Neural cell (in vitro differentiated cells): ENCODE data around the gene ZBTB48. TPM values are rescaled to one million over a fixed set of nuclear protein-coding genes. Genes with fewer than 3 reads are reported as not detected.

ENCODE experiments used
- H2AFZ ChIP-seq: fragments of 200-600, 300-800 bp; sonication (generic), shearing (Covaris generic); 2 replicates; pipeline ENCODE4 v1.6.0; 2014; ENCODE audit warnings: low read depth, mild to moderate bottlenecking, antibody characterized with exemption, low read length, moderate library complexity
- H3F3A ChIP-seq: fragments of 200-600 bp; shearing (Covaris generic); 2 replicates; pipeline ENCODE4 v1.6.1; 2016; ENCODE audit warnings: mild to moderate bottlenecking, moderate library complexity, mixed read lengths, antibody characterized with exemption, low read length; ENCODE audit not compliant: insufficient read depth, poor library complexity, severe bottlenecking
- H3K27ac ChIP-seq: fragments of 200-600, 300-800 bp; sonication (generic), shearing (Covaris generic); 2 replicates; pipeline ENCODE4 v1.5.1; 2014; ENCODE audit warnings: mild to moderate bottlenecking, low read length, moderate library complexity
- H3K27me3 ChIP-seq: fragments of 300-800, 200-600 bp; sonication (generic), shearing (Covaris generic); 2 replicates; pipeline ENCODE4 v1.6.0; 2014; ENCODE audit warnings: mild to moderate bottlenecking, low read depth, low read length, moderate library complexity; ENCODE audit not compliant: insufficient read depth
- H3K36me3 ChIP-seq: fragments of 300-800, 200-600 bp; sonication (generic), shearing (Covaris generic); 2 replicates; pipeline ENCODE4 v1.5.1; 2014; ENCODE audit warnings: mild to moderate bottlenecking, antibody characterized with exemption, low read length, moderate library complexity; ENCODE audit not compliant: insufficient read depth
- H3K4me2 ChIP-seq: fragments of 300-800, 200-600 bp; sonication (generic), shearing (Covaris generic); 2 replicates; pipeline ENCODE4 v1.6.0; 2014; ENCODE audit warnings: mild to moderate bottlenecking, low read length
- H3K4me3 ChIP-seq: fragments of 300-800, 200-600 bp; sonication (generic), shearing (Covaris generic); 2 replicates; pipeline ENCODE4 v1.5.1; 2014; ENCODE audit warnings: mild to moderate bottlenecking, low read length, moderate library complexity
- H3K79me2 ChIP-seq: fragments of 200-600 bp; shearing (Covaris generic); replicated peaks from 2 replicates; pipeline ENCODE4 v1.6.0; 2014; ENCODE audit warnings: mild to moderate bottlenecking, low read length, moderate library complexity; ENCODE audit not compliant: insufficient read depth
- H3K9ac ChIP-seq: fragments of 300-800, 200-600 bp; sonication (generic), shearing (Covaris generic); 2 replicates; pipeline ENCODE4 v1.6.1; 2016; ENCODE audit warnings: mild to moderate bottlenecking, low read length, mixed read lengths
- H3K9me2 ChIP-seq: fragments of 200-600 bp; shearing (Covaris generic); 2 replicates; pipeline ENCODE4 v1.6.1; 2016; ENCODE audit warnings: mild to moderate bottlenecking, low read length, mixed read lengths; ENCODE audit not compliant: insufficient read depth
- H3K9me3 ChIP-seq: fragments of 200-600, 300-800 bp; sonication (generic), shearing (Covaris generic); 2 replicates; pipeline ENCODE4 v1.6.1; 2016; ENCODE audit warnings: mild to moderate bottlenecking, mixed run types, low read length, moderate library complexity, mixed read lengths
- H4K20me1 ChIP-seq: fragments of 200-600 bp; shearing (Covaris generic); 2 replicates; pipeline ENCODE4 v1.6.1; 2016; ENCODE audit warnings: mild to moderate bottlenecking, mixed run types; ENCODE audit not compliant: insufficient read depth
- EP300 ChIP-seq: fragments of 450-650 bp; conservative IDR thresholded peaks from 2 replicates; pipeline ENCODE4 v1.6.1; 2014; ENCODE audit warnings: antibody characterized with exemption, mild to moderate bottlenecking, moderate library complexity; ENCODE audit not compliant: poor library complexity, severe bottlenecking
- EZH2 ChIP-seq: fragments of 200-600, 300-800 bp; shearing (Covaris generic), sonication (generic); IDR thresholded peaks from 2 replicates; pipeline ENCODE4 v1.6.1; 2014; ENCODE audit warnings: antibody characterized with exemption, low read length, borderline replicate concordance, mild to moderate bottlenecking; ENCODE audit not compliant: insufficient read depth, poor library complexity, severe bottlenecking
- MXI1 ChIP-seq: fragments of 450-650 bp; conservative IDR thresholded peaks from 2 replicates; pipeline ENCODE4 v1.6.1; 2014; ENCODE audit warnings: antibody characterized with exemption, mild to moderate bottlenecking; ENCODE audit not compliant: poor library complexity, severe bottlenecking
- POLR2AphosphoS5 ChIP-seq: IDR thresholded peaks from 2 replicates; pipeline ENCODE4 v1.6.1; 2012
- RAD21 ChIP-seq: fragments of 450-650 bp; conservative IDR thresholded peaks from 2 replicates; pipeline ENCODE4 v1.6.1; 2014; ENCODE audit warnings: antibody characterized with exemption, mild to moderate bottlenecking, moderate library complexity
- SMC3 ChIP-seq: fragments of 450-650 bp; conservative IDR thresholded peaks from 2 replicates; pipeline ENCODE4 v1.6.1; 2014; ENCODE audit warnings: antibody characterized with exemption, mild to moderate bottlenecking, moderate library complexity; ENCODE audit not compliant: poor library complexity
- TAF1 ChIP-seq: IDR thresholded peaks from 2 replicates; pipeline ENCODE4 v1.6.1; 2012; ENCODE audit warnings: low read depth
- polyA plus RNA-seq: library from polyadenylated mRNA; depleted of rRNA; stranded (reverse); fragments of >200 nt; gene quantifications from 2 replicates; pipeline ENCODE4 v1.2.3, GENCODE V29; 2014
- TF ChIP-seq, protein P1 (sequence below): fragments of 450-650 bp; IDR thresholded peaks from 2 replicates; pipeline ENCODE4 v1.5.1; 2014; ENCODE audit warnings: antibody characterized with exemption, mild to moderate bottlenecking, moderate library complexity; ENCODE audit not compliant: poor library complexity, severe bottlenecking
- TF ChIP-seq, protein P2 (sequence below): IDR thresholded peaks from 2 replicates; pipeline ENCODE4 v1.6.1; 2012; ENCODE audit warnings: borderline replicate concordance

Gene ZBTB48
- polyA plus RNA-seq, 1 donor from 2014 or later: 48.2 TPM

DNA sequence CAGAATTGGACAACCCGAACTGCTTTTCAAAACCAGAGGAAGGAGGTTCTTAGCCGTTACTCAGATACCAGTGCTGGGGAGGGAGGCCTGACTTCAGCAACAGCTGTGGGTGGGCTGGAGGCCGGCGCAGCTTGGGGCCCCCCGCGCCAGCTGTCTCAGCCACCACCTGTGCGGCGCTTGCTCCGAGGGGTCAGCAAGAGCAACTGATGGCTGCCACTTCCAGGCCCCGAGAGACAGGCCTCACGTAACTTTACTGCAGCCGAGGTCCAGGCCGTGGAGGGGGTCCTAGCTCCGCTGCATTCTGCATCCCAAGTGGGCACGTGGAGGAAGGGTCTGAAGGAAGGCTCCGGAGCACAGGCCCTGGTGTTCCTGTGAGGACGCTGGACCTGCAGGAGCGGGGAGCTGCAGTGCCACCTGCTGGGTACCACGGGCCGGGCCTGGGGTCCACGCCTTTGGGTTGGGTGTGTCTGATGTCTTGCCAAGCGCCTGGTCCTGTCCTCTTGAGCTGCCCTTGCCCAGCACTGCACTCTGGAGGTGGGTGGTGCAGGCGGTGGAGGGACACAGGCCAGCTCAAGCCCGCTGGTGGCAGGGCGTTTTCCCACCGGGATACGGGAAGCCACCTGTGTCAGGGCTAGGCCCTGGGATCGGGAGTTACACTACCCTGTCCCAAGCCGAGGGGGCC, 54.7 kb downstream of the ZBTB48 start:
- H3K4me2 ChIP-seq: no peak overlapping the region
- H3K4me3 ChIP-seq: no peak overlapping the region
- H2AFZ ChIP-seq: no peak overlapping the region
- H3K9ac ChIP-seq: no peak overlapping the region
- H3K79me2 ChIP-seq: no peaks in the 10 kb centered on the region
- no peaks in the 10 kb centered on the region for H3F3A ChIP-seq
- H4K20me1 ChIP-seq: no peaks in the 10 kb centered on the region
- TF ChIP-seq, protein P1, sequence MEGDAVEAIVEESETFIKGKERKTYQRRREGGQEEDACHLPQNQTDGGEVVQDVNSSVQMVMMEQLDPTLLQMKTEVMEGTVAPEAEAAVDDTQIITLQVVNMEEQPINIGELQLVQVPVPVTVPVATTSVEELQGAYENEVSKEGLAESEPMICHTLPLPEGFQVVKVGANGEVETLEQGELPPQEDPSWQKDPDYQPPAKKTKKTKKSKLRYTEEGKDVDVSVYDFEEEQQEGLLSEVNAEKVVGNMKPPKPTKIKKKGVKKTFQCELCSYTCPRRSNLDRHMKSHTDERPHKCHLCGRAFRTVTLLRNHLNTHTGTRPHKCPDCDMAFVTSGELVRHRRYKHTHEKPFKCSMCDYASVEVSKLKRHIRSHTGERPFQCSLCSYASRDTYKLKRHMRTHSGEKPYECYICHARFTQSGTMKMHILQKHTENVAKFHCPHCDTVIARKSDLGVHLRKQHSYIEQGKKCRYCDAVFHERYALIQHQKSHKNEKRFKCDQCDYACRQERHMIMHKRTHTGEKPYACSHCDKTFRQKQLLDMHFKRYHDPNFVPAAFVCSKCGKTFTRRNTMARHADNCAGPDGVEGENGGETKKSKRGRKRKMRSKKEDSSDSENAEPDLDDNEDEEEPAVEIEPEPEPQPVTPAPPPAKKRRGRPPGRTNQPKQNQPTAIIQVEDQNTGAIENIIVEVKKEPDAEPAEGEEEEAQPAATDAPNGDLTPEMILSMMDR: peak; percentile 28
- no peak for TF ChIP-seq EP300
- no peak for TF ChIP-seq POLR2AphosphoS5
- H3K36me3 ChIP-seq: no peaks in the 10 kb centered on the region
- no peaks in the 10 kb centered on the region for H3K9me3 ChIP-seq
- no peak overlapping the region for H3K27ac ChIP-seq
- H3K27me3 ChIP-seq: no peaks in the 10 kb centered on the region
- no peaks in the 10 kb centered on the region for H3K9me2 ChIP-seq

DNA sequence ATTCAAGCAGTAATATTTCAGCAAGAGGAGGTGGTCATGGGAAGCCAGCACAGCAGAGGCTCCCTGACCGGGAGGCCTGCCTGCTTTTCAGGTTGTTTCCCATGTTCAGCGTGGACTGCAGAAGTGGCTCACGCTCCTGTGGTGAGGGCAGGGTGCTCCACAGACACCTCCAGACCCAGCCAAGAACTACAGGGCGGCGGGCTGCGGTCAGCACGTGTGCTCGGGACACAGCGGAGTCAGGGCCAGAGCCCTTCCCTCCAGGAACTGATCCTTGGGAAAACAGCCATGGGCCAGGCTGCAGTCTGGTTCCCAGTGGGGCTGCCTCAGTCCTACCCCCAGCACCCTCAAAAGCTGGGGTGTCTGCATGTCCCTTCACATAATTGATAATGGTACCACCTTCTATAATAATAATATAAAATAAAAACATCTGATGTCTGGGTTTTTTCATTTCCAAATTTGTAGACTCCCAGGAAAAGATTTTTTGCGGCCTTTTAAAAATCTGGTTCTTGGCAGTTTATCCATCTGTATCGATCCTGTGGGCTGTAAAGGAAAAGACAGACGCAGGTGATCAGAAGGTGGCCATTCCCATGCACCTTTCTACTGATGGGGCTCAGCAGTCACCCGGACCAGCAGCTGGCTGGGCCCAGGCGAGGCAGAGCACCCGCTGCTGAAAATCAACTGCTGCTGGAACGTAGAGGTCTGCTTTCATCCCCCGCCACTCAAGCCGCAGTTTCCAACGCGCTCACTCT, 55.5 kb downstream of the ZBTB48 start:
- no peak overlapping the region for H3K4me3 ChIP-seq
- no peak overlapping the region for H3K4me2 ChIP-seq
- H3K9me2 ChIP-seq: no peaks in the 10 kb centered on the region
- H3F3A ChIP-seq: no peaks in the 10 kb centered on the region
- no peaks in the 10 kb centered on the region for H3K9me3 ChIP-seq
- H3K36me3 ChIP-seq: no peaks in the 10 kb centered on the region
- no peaks in the 10 kb centered on the region for H3K27me3 ChIP-seq
- no peaks in the 10 kb centered on the region for H3K79me2 ChIP-seq
- no peak overlapping the region for H3K27ac ChIP-seq
- TF ChIP-seq RAD21 (no peak), MXI1 (no peak), EZH2 (no peak), POLR2AphosphoS5 (no peak), TAF1 (no peak), EP300 (no peak), SMC3 (no peak)
- TF ChIP-seq, protein P2, sequence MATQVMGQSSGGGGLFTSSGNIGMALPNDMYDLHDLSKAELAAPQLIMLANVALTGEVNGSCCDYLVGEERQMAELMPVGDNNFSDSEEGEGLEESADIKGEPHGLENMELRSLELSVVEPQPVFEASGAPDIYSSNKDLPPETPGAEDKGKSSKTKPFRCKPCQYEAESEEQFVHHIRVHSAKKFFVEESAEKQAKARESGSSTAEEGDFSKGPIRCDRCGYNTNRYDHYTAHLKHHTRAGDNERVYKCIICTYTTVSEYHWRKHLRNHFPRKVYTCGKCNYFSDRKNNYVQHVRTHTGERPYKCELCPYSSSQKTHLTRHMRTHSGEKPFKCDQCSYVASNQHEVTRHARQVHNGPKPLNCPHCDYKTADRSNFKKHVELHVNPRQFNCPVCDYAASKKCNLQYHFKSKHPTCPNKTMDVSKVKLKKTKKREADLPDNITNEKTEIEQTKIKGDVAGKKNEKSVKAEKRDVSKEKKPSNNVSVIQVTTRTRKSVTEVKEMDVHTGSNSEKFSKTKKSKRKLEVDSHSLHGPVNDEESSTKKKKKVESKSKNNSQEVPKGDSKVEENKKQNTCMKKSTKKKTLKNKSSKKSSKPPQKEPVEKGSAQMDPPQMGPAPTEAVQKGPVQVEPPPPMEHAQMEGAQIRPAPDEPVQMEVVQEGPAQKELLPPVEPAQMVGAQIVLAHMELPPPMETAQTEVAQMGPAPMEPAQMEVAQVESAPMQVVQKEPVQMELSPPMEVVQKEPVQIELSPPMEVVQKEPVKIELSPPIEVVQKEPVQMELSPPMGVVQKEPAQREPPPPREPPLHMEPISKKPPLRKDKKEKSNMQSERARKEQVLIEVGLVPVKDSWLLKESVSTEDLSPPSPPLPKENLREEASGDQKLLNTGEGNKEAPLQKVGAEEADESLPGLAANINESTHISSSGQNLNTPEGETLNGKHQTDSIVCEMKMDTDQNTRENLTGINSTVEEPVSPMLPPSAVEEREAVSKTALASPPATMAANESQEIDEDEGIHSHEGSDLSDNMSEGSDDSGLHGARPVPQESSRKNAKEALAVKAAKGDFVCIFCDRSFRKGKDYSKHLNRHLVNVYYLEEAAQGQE: no peak
- TF ChIP-seq, protein P1: no peak
- H4K20me1 ChIP-seq: no peaks in the 10 kb centered on the region
- no peak overlapping the region for H2AFZ ChIP-seq
- H3K9ac ChIP-seq: no peak overlapping the region
